GM18951 (cell line): ENCODE measurements around the gene RAB18.
"Not testable (repeated sequence)": the region's sequence is repeated elsewhere in the genome, so short reads cannot be mapped to it uniquely, and the experiment has no call there.

Experiments
- POLR2A ChIP-seq: IDR thresholded peaks from 4 replicates; pipeline ENCODE4 v1.6.1; 2011; ENCODE audit warnings: mild to moderate bottlenecking; ENCODE audit not compliant: insufficient read length, insufficient read depth; ENCODE audit errors: extremely low read depth
- in situ Hi-C: fragments of 300-500 bp; cut with MboI; formaldehyde crosslinking; loops from one replicate; pipeline ENCODE4 v1.12.0; 2022; ENCODE audit warnings: low sequenced_read_pairs, mixed read lengths, inconsistent platforms; ENCODE audit not compliant: unreplicated experiment

Gene RAB18

DNA sequence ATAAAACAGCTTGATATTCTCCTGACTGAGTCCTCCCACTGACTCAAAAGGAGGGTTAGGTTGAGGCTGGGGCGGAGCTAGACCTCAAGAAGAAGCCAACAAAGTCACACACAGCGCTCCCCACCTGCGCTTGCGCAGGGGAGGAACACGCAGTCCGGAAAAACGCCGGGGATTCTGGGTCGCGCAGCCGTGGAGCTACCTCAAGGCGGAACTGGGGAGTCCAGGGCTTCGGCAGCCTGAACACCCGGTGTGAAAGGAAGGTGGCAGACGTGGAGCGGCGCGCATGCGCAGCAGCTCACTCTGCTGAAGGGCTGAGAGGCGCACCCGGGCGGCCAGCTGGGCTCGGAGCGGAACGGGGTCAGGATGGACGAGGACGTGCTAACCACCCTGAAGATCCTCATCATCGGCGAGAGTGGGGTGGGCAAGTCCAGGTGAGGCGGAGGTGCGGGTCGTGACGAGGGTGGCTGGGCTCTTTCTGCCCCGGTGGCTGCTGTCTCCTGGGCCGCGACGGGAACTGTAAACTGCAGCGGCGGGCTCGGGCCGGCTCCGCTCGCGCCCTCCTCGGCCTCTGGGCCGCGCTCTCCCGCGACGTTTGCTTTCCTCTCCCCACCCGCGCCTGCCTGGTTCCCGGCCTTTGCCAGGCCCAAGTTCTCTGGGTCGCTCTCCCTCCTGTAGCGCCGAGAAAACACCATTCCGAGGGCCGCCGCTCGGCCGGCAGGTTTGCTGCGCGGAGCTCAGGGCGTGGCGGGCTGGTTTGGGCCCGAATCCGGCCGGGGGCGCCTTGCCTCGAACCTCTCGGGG lies at the start of gene RAB18:
Gene RAB18 (plus strand): TSS at position 298 of the 801 bp plus-strand sequence. CDS start 66 bp downstream, at position 364.
- TF ChIP-seq POLR2A: peak; percentile 92
- in situ Hi-C loops: no loop called here

DNA sequence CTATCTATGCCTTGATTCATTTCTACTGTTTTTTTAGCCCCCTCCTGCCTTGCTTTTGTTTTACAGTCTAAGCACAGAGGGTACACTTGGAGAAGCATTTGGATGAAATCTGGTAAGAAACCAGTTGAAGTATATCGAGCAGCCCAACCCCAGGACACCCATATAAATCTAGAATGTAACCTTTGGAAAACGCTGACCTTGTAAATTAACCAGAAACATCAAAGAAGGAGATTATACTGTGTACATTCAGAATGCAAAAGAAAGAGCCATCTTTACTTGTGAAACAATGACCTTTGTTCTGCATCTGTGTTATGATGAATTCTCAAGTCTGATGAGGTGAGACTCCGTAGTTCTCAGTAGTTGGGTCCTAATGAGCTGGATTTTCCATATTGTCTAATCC lies 49.3 kb upstream of the RAB18 start:
- TF ChIP-seq POLR2A: no peak
- in situ Hi-C loops: no loop called here

DNA sequence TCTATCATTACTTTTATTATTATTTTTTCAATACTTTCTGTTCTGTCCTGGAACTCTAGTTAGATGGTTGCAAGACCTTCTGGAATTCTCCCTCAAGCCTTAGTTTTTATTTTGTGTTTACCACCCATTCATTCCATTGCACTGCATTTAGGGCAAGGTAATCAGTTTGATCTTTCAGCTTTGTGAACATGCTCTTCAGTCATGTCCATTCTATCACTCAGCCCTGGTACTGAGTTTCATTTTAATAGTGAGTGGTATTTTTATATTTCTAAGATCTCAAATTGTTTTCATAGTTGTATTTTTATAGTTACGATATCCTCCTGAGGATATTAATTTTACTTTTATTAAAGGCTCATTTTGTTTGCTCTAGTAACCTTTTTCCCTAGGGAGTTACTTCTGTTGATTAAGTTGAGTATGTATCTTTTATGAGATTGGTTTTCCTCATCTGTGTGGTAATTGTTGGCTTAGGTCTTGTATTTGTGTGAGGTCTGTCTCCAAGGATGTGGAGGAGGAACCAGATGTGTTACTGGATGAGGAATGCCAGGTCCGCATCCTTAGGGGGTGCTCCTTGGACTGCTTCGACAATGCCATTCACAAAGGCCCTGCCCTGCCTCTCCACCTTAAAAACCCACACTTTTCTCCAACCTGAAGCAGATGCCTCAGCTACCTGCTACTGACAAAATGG lies 46.7 kb upstream of the RAB18 start:
- in situ Hi-C loops: no loop called here
- TF ChIP-seq POLR2A: no peak

DNA sequence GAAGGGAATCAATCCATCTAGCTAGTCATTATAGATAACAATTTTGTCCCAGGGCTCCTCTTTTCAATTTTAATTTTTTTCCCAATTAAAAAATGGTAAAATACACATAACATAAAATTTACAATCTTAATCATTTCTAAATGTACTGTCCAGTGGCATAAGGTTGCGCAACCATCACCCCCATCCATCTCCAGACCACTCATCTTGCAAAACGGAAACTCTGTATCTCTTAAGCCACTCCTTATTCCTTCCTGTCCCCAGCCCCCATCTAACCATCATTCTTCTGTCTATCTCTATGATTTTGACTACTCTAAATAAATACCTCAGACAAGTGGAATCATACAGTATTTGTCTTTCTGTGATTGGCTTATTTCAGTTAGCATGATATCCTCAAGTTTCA lies 46.1 kb upstream of the RAB18 start:
- TF ChIP-seq POLR2A: no peak
- in situ Hi-C loops: no loop called here

DNA sequence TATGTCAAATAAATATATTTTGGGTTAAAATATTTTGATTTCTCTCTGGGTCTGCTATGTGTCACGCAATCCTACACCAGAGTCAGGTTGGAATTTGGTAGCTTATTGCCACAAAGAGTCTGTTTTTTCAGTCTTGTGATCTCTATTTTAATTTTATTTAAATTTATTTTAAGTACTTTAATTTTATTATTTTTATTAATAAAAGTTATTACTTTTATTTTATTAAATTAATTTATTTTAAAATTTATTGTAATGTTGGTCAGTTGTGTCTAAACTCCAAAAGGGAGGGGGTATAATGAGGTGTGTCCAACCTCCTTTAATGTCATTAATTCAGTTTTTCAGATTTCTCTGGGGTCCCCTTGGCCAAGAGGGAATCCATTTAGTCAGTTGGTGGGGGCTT lies 42.8 kb upstream of the RAB18 start:
- TF ChIP-seq POLR2A: no peak
- in situ Hi-C loops: no loop called here

DNA sequence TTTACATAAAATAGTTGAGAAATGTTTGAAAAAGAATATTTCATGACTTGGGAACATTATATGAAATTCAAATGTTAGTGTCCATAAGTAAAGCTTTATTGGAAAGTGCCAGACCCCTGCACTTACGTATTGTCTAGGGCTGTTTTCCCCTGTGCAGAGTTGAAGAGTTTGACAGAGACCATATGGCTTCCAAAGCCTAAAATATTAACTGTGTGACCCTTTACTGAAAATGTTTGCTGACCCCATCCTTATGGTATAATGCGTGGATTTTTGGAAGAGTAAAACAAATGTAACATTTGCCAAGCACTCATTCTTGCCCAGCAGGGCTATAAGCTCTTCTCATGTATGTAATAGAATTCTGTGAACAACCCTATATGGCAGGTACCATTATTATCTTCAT lies 40.1 kb upstream of the RAB18 start:
- in situ Hi-C loops: no loop called here
- no peak for TF ChIP-seq POLR2A

DNA sequence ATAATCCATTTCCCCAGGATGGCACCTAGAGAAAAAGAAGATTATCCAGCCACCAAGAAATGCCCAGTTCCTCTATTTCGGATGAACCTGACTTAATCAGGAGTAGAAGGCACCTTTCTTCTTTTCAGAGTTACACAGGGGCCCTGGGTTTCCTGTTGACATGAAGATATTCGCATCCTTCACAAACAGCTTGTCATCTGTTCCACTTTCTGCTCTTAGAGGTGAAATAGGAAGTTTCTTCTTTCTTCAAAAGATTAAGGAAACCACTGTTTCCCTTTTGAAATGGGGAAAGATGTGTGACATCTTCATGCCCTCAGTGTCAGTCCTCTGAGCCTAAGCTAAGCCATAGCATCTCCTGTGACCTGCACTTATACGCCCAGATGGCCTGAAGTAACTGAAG lies 39.1 kb upstream of the RAB18 start:
- in situ Hi-C loops: no loop called here
- TF ChIP-seq POLR2A: no peak

DNA sequence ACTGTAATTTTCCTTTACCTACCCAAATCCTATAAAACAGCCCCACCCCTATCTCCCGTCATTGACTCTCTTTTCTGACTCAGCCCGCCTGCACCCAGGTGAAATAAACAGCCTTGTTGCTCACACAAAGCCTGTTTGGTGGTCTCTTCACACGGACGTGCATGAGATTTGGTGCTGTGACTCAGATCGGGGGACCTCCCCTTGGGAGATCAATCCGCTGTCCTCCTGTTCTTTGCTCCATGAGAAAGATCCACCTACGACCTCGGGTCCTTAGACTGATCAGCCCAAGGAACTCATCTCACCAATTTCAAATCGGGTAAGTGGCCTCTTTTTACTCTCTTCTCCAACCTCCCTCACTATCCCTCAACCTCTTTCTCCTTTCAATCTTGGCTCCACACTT lies 38.5 kb upstream of the RAB18 start:
- in situ Hi-C loops: not testable (repeated sequence)

DNA sequence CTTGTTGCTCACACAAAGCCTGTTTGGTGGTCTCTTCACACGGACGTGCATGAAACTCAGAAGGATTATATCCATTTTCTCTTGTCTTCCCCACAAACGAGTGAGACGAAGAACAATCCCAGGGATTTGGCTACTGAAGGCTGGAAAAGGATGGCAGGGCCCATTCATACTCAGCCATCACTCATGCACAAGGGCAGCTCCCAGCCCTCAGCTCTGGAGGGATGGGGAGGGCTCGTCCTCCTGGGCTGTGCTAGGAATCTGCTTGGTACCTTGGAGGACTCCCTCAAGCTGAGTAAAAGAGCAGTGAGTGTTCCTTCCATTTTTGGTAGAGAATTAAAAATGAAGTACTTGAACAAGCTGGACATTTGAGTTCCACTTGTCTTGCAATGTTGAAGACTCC lies 33.2 kb upstream of the RAB18 start:
- in situ Hi-C loops: no loop called here
- no peak for TF ChIP-seq POLR2A

DNA sequence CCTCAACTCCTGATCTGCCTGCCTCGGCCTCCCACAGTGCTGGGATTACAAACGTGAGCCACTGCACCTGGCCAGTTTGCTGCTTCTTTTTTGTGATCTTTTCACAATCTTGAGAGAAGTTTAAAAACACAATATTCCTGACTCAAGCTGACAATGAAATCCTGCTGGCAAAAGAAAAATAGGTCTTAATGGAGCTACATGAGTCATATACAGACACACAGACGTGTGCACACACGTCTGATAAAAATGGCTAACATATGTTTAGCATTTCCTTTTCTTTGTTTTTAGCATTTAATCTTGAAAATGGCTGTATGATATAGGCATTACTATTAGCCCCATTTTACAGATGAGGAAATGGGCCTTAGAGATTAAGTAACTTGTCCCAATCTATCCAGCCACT lies 29.4 kb upstream of the RAB18 start:
- TF ChIP-seq POLR2A: no peak
- in situ Hi-C loops: no loop called here

DNA sequence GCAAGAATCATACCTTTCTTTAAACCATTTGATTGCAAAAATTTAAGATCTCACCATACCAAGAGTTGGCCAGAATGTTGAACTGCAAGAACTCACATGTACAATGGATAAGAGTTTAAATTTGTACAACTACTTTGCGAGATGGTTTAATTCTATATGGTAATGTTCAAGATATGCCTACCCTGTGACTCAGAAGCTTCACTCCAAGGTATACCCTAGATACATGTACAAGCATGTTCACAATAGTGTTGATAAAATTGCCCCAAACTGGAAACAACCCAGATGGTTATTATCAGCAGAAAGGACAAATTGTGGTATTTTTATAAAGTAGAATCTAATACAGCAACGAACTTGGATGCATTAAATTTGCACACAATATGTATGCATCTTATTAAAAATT lies 25.1 kb upstream of the RAB18 start:
- in situ Hi-C loops: no loop called here
- no peak for TF ChIP-seq POLR2A

DNA sequence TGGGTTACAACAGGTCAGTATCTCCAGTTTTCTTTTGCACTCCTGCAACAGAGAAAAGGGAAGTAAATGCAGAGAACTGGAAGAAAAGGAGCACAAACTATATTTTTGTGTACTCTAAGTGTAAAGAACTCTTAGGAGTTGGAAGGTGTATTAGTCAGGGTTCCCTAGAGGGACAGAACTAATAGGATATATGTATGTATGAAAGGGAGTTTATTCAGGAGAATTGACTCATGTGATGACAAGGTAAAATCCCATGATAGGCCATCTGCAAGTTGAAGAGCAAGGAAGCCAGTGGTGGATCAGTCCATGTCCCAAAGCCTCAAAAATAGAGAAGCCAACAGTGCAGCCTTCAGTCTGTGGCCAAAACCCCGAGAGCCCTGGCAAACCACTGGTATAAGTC lies 22.6 kb upstream of the RAB18 start:
- in situ Hi-C loops: no loop called here
- TF ChIP-seq POLR2A: no peak

DNA sequence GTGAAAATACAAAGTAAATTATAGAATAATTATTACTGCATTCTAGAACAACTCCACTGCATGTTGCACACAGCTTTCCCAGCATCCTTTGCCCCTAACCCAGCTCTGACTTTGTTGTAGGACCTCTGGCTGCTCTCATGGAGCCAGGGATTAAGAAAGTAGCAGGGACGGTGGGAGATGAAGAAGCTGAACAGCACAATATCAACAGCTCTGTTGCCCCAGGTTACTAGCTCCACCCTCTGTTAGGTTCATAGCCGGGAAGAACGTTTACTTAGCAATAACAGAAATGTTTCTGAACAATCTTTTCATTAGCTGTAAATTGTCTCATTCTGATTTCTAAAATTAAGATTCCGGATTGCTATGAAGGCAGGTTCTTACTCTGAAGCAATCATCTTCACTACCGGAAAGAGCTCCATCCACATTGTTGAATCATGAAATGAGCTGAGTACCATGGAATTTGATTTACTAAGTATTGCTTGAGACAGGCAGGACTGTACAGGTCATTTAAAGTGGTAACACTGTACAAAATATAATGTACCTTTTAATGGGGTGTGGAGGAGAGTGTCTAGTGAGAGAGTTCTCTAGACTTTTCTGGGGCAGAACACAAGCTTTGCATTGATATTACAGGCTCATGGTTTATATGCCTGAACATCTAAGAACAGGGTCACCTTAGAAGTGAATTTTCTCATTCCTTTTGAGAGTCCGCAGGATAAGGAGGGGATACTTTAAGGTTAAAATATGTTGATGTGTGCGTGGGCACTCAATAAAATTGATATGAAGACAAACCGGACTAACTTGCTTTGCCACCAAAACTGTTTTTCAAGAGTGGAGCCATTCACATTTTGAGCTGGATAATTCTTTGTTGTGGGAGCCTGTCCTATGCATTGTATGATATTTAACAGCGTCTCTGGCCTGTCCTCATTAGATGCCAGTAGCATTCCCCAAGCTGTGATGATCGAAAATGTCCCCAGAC lies 20.8 kb upstream of the RAB18 start:
- TF ChIP-seq POLR2A: no peak
- in situ Hi-C loops: no loop called here
